RKO (cell line): ENCODE results near the gene GNG7.
"Not testable (repeated sequence)": the region's sequence is repeated elsewhere in the genome, so short reads cannot be mapped to it uniquely, and the experiment has no call there.

Experiments
- DNase-seq: peaks from one replicate; pipeline ENCODE4 v3.0.0-alpha.2; 2016; ENCODE audit warnings: low spot score

GNG7 gene

DNA sequence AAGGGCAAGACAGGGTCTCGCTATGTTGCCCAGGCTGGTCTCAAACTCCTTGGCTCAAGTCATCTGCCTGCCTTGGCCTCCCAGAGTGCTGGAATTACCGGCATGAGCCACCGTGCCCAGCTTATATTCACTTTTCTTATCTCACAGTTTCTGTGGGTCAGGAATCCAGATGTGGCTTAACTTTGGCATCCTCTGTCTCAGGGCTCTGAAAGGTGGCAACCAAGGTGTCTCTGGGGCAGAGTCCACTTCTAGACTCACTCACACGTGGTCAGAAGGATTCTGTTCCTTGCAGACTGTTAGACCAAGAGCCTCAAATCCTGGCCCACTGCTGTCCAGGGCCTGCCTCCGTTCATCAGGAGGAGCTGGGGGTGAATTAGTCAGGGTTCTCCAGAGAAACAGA, 238.1 kb downstream of the GNG7 start:
- DNase-seq = no peak

DNA sequence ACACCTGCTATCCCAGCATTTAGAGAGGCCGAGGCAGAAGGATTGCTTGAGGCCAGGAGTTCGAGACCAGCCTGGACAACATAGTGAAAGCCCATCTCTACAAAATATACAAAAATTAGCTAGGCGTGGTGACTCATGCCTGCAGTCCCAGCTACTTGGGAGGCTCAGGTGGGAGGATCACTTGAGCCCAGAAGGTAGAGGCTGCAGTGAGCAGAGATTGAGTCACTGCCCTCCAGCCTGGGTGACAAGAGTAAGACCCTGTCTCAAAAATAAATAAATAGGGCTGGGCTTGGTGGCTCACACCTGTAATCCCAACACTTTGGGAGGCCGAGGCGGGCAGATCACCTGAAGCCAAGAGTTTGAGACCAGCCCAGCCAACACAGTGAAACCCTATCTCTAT, 238.8 kb downstream of the GNG7 start:
- DNase-seq = not testable (repeated sequence)

DNA sequence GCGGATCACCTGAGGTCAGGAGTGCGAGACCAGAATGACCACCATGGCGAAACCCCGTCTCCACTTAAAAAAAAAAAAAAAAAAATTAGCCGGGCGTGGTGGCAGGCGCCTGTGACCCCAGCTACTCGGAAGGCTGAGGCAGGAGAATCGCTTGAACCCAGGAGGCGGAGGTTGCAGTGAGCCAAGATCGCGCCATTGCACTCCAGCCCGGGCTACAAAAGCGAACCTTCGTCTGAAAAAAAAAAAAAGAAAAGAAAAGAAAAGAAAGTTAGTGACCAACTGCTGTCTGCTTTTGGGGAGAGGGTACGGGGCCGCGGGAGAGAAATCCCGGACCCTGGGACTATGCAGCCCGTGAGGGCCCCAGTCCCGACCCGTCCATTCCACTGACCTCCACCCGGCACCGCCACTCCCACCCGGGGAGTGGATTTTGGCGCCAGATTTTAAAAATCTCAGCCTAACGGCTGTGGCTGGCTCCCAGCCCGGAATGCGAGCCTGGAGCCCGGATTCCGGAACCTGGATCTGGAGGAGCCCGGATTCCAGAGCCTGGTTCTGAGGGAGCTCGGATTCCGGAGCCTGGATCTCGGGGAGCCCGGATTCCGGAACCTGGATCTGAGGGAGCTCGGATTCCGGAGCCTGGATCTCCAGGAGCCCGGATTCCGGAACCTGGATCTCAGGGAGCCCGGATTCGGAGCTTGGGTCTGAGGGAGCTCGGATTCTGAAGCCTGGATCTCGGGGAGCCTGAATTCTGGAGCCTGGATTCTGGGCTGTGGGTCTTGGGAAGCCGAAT, 239.7 kb downstream of the GNG7 start:
- DNase-seq = peak; percentile 80

DNA sequence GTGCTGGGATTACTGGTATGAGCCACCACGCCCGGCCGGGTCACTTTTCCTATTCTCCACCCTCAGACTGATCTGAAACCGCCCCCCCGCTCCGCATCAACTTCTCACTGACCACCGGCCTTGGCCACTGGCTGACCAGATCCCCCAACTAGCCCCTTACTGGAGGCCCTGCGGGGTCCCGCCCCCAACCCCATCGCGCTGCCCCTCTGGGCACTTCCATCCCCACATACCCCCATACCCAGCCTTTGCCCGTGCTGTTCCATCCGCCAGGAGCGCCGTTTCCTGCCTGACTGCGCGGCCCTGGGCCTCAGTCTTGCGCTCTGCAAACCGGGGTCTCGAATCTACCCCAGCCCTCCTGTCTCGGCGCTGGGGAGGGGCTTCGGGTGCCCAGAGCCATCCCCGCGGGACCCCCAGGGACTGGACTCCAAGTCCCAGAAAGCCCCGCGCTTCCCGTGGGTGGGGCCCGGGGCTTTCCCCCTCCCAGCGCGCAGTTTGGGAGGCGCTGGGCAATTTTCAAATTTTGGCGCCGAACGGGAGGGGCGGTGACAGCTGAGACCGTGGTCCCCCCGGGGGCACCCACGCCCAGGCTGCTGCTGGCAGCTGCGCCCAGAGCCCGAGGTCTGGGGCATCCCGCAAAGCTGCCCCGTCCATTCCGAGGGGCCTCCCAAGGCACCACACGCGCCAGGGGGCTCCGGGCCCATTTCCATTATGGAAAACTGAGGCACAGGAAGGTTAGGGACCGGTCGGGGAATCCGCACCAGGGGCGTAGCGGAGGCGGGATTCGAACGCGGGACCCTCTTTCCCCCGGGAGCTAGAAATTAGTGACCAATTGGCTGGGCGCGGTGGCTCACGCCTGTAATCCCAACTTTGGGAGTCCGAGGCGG, 240.5 kb downstream of the GNG7 start:
- no peak for DNase-seq
